ENCODE results near the gene NMNAT2. TPM values are rescaled to one million over a fixed set of nuclear protein-coding genes. Genes with fewer than 3 reads are reported as not detected.

The NMNAT2 gene
- total RNA-seq, 1 donor from 2014 or later: 0.49 TPM

GRCh38 chr1:183287191-183287675 lies 130.9 kb downstream of the NMNAT2 start:
- Mint-ChIP-seq H3K27ac (peak overlapping the region; percentile 53), H3K36me3 (peaks cover 2% of the 10 kb centered on the region), H3K9me3 (no peaks in the 10 kb centered on the region), H3K27me3 (ENCODE audit: insufficient read depth, low read depth) (no peaks in the 10 kb centered on the region), H3K4me3 (no peak overlapping the region), H3K4me1 (peaks cover 26% of the 10 kb centered on the region)
- no peak overlapping the region for H3K9ac ChIP-seq
- no peaks in the 10 kb centered on the region for H3K36me3 ChIP-seq
- H3K27ac ChIP-seq: no peak overlapping the region
- H3K79me2 ChIP-seq (ENCODE audit: low read depth): no peaks in the 10 kb centered on the region
- H3K4me1 ChIP-seq: peaks cover 4% of the 10 kb centered on the region
- TF ChIP-seq EZH2phosphoT487 (IDR thresholded peaks at IDR 0.05): no peak
- TF ChIP-seq EZH2 (IDR thresholded peaks at IDR 0.05): no peak
- no peak for TF ChIP-seq CTCF (IDR thresholded peaks at IDR 0.05)
- H4K20me1 ChIP-seq (ENCODE audit: low read depth): no peaks in the 10 kb centered on the region
- no peaks in the 10 kb centered on the region for H3K9me3 ChIP-seq (ENCODE audit: low read depth)
- H2AFZ ChIP-seq (replicated peaks): no peak overlapping the region
- DNase-seq (ENCODE audit: low spot score): no peak
- no peak overlapping the region for H3K4me2 ChIP-seq
- H3K27me3 ChIP-seq: no peaks in the 10 kb centered on the region
- no peaks in the 10 kb centered on the region for H3F3A ChIP-seq (ENCODE audit: low read depth)
- H3K4me3 ChIP-seq: no peak overlapping the region

GRCh38 chr1:183285746-183286145 lies 132.4 kb downstream of the NMNAT2 start:
- H3K79me2 ChIP-seq (ENCODE audit: low read depth): no peaks in the 10 kb centered on the region
- H3F3A ChIP-seq (ENCODE audit: low read depth): no peaks in the 10 kb centered on the region
- no peak for DNase-seq (ENCODE audit: low spot score)
- H3K27ac ChIP-seq: no peak overlapping the region
- Mint-ChIP-seq H3K9me3 (no peaks in the 10 kb centered on the region), H3K4me1 (peaks cover 34% of the 10 kb centered on the region), H3K4me3 (no peak overlapping the region), H3K27me3 (ENCODE audit: insufficient read depth, low read depth) (no peaks in the 10 kb centered on the region), H3K27ac (no peak overlapping the region), H3K36me3 (peaks cover 2% of the 10 kb centered on the region)
- H2AFZ ChIP-seq (replicated peaks): no peak overlapping the region
- H4K20me1 ChIP-seq (ENCODE audit: low read depth): no peaks in the 10 kb centered on the region
- no peak overlapping the region for H3K4me2 ChIP-seq
- H3K9ac ChIP-seq: no peak overlapping the region
- no peaks in the 10 kb centered on the region for H3K27me3 ChIP-seq
- H3K36me3 ChIP-seq: no peaks in the 10 kb centered on the region
- H3K4me1 ChIP-seq: no peaks in the 10 kb centered on the region
- no peaks in the 10 kb centered on the region for H3K9me3 ChIP-seq (ENCODE audit: low read depth)
- no peak overlapping the region for H3K4me3 ChIP-seq
- TF ChIP-seq EZH2 (IDR thresholded peaks at IDR 0.05): no peak
- TF ChIP-seq EZH2phosphoT487 (IDR thresholded peaks at IDR 0.05): no peak
- TF ChIP-seq CTCF (IDR thresholded peaks at IDR 0.05): no peak

- Mint-ChIP-seq H3K9me3 (no peaks in the 10 kb centered on the region), H3K4me3 (no peak overlapping the region), H3K4me1 (peaks cover 34% of the 10 kb centered on the region), H3K27me3 (ENCODE audit: insufficient read depth, low read depth) (no peaks in the 10 kb centered on the region), H3K36me3 (peaks cover 2% of the 10 kb centered on the region), H3K27ac (no peak overlapping the region)
- H3K4me2 ChIP-seq: no peak overlapping the region
- H3K4me3 ChIP-seq: no peak overlapping the region
- no peaks in the 10 kb centered on the region for H3K27me3 ChIP-seq
- no peaks in the 10 kb centered on the region for H4K20me1 ChIP-seq (ENCODE audit: low read depth)
- no peaks in the 10 kb centered on the region for H3K9me3 ChIP-seq (ENCODE audit: low read depth)
- no peaks in the 10 kb centered on the region for H3K79me2 ChIP-seq (ENCODE audit: low read depth)
- H2AFZ ChIP-seq (replicated peaks): no peak overlapping the region
- no peaks in the 10 kb centered on the region for H3K4me1 ChIP-seq
- H3K27ac ChIP-seq: no peak overlapping the region
- no peak for TF ChIP-seq EZH2phosphoT487 (IDR thresholded peaks at IDR 0.05)
- TF ChIP-seq EZH2 (IDR thresholded peaks at IDR 0.05): no peak
- no peak for TF ChIP-seq CTCF (IDR thresholded peaks at IDR 0.05)
- no peaks in the 10 kb centered on the region for H3F3A ChIP-seq (ENCODE audit: low read depth)
- no peak for DNase-seq (ENCODE audit: low spot score)
- H3K9ac ChIP-seq: no peak overlapping the region
- no peaks in the 10 kb centered on the region for H3K36me3 ChIP-seq
Observed at GRCh38 chr1:183285256-183285655, 132.9 kb downstream of the NMNAT2 start.
